ENCODE data around the gene CCDC57. TPM values are rescaled to one million over a fixed set of nuclear protein-coding genes. Genes with fewer than 3 reads are reported as not detected.

Gene CCDC57
- total and polyA plus RNA-seq, 12 donors, result 7.0 to 34.5 (median 10.7) TPM

- DNase-seq, result peak in 1 of 2 donors; percentile 16
- no peaks in the 10 kb centered on the region for H3K27me3 ChIP-seq
- no peaks in the 10 kb centered on the region for H3K36me3 ChIP-seq
- H3K9me3 ChIP-seq, result no peaks in the 10 kb centered on the region
- H3K4me3 ChIP-seq, result no peak overlapping the region
- ATAC-seq, result no peak
- H3K27ac ChIP-seq, result peak overlapping the region in 1 of 10 donors; percentile 45
- intact Hi-C loops (cut with DNase I), result loop anchor here in 2 of 10 donors (5.0 to 10.0 kb wide), 2 partner anchors 57 to 70 kb away; partner anchors contain the start of gene RAC3 (in 1 of the 2)
- TF ChIP-seq, protein P1, sequence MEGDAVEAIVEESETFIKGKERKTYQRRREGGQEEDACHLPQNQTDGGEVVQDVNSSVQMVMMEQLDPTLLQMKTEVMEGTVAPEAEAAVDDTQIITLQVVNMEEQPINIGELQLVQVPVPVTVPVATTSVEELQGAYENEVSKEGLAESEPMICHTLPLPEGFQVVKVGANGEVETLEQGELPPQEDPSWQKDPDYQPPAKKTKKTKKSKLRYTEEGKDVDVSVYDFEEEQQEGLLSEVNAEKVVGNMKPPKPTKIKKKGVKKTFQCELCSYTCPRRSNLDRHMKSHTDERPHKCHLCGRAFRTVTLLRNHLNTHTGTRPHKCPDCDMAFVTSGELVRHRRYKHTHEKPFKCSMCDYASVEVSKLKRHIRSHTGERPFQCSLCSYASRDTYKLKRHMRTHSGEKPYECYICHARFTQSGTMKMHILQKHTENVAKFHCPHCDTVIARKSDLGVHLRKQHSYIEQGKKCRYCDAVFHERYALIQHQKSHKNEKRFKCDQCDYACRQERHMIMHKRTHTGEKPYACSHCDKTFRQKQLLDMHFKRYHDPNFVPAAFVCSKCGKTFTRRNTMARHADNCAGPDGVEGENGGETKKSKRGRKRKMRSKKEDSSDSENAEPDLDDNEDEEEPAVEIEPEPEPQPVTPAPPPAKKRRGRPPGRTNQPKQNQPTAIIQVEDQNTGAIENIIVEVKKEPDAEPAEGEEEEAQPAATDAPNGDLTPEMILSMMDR (IDR thresholded peaks at IDR 0.05), result no peak
- 71 to 79% methylated on average over 18 of the region's 18 CpGs for WGBS, 2 donors
- peaks cover 15 to 60% (median 48%) of the 10 kb centered on the region in 9 donors for H3K4me1 ChIP-seq
Measured at GRCh38 chr17:82101767-82102679, 110.6 kb downstream of the CCDC57 start.

DNA sequence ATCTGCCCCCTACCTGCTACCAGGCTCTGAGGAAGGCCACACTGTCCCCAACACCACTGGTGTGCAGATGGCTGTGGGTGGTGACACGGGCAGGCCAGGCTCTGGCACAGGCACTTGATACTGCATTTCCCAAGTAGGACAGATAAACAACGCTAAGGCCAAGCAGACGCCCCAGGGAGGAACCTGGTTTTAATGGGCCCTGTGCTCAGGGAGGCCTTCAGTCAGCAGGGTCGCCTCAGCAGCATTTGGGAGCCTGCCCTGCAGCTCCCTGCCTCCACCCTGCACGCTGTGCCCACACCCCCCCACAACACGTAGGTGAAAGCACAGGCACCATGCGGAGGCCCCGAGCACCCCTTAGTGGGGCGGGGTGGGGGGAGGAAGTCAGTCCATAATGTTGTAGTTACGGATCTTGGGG, 111.3 kb downstream of the CCDC57 start:
- H3K9me3 ChIP-seq, result no peaks in the 10 kb centered on the region
- H3K27me3 ChIP-seq, result no peaks in the 10 kb centered on the region
- intact Hi-C loops (cut with DNase I), result loop anchor here in 2 of 10 donors (5.0 to 10.0 kb wide), 2 partner anchors 57 to 69 kb away; partner anchors contain the start of gene RAC3 (in 1 of the 2)
- WGBS, 2 donors, result 56 to 65% methylated on average over 10 of the region's 10 CpGs
- H3K4me3 ChIP-seq, result no peak overlapping the region
- H3K36me3 ChIP-seq, result peaks cover 0 to under 1% (median 0%) of the 10 kb centered on the region in 9 donors
- DNase-seq (peak in 1 of 2 donors; percentile 26), ATAC-seq (peak in 1 of 8 donors; percentile 3)
- peaks cover 15 to 60% (median 47%) of the 10 kb centered on the region in 9 donors for H3K4me1 ChIP-seq
- peak overlapping the region in 5 of 10 donors; percentile 18 to 45 (median 30) for H3K27ac ChIP-seq
- TF ChIP-seq, protein P1 (IDR thresholded peaks at IDR 0.05), result no peak

- no peak for ATAC-seq
- Histone ChIP-seq H3K4me1 (peaks cover 13 to 58% (median 43%) of the 10 kb centered on the region in 9 donors), H3K9me3 (no peaks in the 10 kb centered on the region), H3K4me3 (no peak overlapping the region), H3K36me3 (peaks cover 0 to 6% (median 0%) of the 10 kb centered on the region in 9 donors), H3K27me3 (no peaks in the 10 kb centered on the region), H3K27ac (peak overlapping the region in 6 of 10 donors; percentile 30 to 100 (median 70))
- intact Hi-C loops (cut with DNase I), result loop anchor here in 2 of 10 donors (5.0 to 10.0 kb wide), 2 partner anchors 56 to 68 kb away; partner anchors contain the start of gene RAC3 (in 1 of the 2)
- TF ChIP-seq, protein P1 (IDR thresholded peaks at IDR 0.05), result no peak
- DNase-seq, result peak in 1 of 2 donors; percentile 14
- 89 to 90% methylated on average over 35 of the region's 35 CpGs for WGBS, 2 donors
Measured at GRCh38 chr17:82100502-82101298, 111.9 kb downstream of the CCDC57 start.

Measured in heart right ventricle (tissue), 16 donors.